GM23338 (cell line): ENCODE measurements around the gene UST. TPM values are rescaled to one million over a fixed set of nuclear protein-coding genes. Genes with fewer than 3 reads are reported as not detected.

Experiments
- ATAC-seq: fragments of 200-7000 bp; cut with Tn5 transposase; 3 replicates; pipeline ENCODE4 v1.9.1; 2020
- DNase-seq: peaks from one replicate; pipeline ENCODE4 v3.0.0-alpha.2; 2015; ENCODE audit warnings: low spot score
- H2AFZ ChIP-seq: fragments of 200-600 bp; sonication (generic); 2 replicates; pipeline ENCODE4 v1.8.0; 2016; ENCODE audit warnings: antibody characterized with exemption, mild to moderate bottlenecking, moderate library complexity
- H3F3A ChIP-seq: fragments of 200-600 bp; sonication (generic); replicated peaks from 2 replicates; pipeline ENCODE4 v1.8.0; 2017; ENCODE audit warnings: antibody characterized with exemption, mixed run types, low read depth
- H3K27ac ChIP-seq: fragments of 200-600 bp; sonication (generic); 2 replicates; pipeline ENCODE4 v1.6.1; 2016; ENCODE audit warnings: low read depth
- H3K27me3 ChIP-seq: fragments of 200-600 bp; sonication (generic); 2 replicates; pipeline ENCODE4 v1.8.0; 2016; ENCODE audit warnings: mild to moderate bottlenecking, mixed run types, moderate library complexity; ENCODE audit not compliant: insufficient read depth
- H3K36me3 ChIP-seq: fragments of 200-600 bp; sonication (generic); 2 replicates; pipeline ENCODE4 v1.8.0; 2016; ENCODE audit warnings: mild to moderate bottlenecking; ENCODE audit not compliant: insufficient read depth
- H3K4me1 ChIP-seq: fragments of 200-600 bp; sonication (generic); 2 replicates; pipeline ENCODE4 v1.8.0; 2016; ENCODE audit warnings: mild to moderate bottlenecking, moderate library complexity; ENCODE audit not compliant: insufficient read depth
- H3K4me2 ChIP-seq: fragments of 200-600 bp; sonication (generic); 2 replicates; pipeline ENCODE4 v1.7.1; 2017; ENCODE audit warnings: mixed run types
- H3K4me3 ChIP-seq: fragments of 200-600 bp; sonication (generic); 2 replicates; pipeline ENCODE4 v1.6.1; 2016; ENCODE audit warnings: mixed run types
- H3K79me2 ChIP-seq: fragments of 200-600 bp; sonication (generic); replicated peaks from 2 replicates; pipeline ENCODE4 v1.8.0; 2017; ENCODE audit warnings: mild to moderate bottlenecking; ENCODE audit not compliant: insufficient read depth
- H3K9me2 ChIP-seq: fragments of 200-600 bp; sonication (generic); 2 replicates; pipeline ENCODE4 v1.8.0; 2017; ENCODE audit not compliant: insufficient read depth
- H4K20me1 ChIP-seq: fragments of 200-600 bp; sonication (generic); replicated peaks from 2 replicates; pipeline ENCODE4 v1.8.0; 2017; ENCODE audit warnings: mild to moderate bottlenecking; ENCODE audit not compliant: insufficient read depth
- H3K27ac Mint-ChIP-seq: 2 replicates; pipeline ENCODE4 v1.8.0; 2020; ENCODE audit warnings: inconsistent platforms, mild to moderate bottlenecking, moderate library complexity, mixed read lengths
- H3K27me3 Mint-ChIP-seq: 3 replicates; pipeline ENCODE4 v1.8.0; 2022; ENCODE audit warnings: low read depth, mild to moderate bottlenecking, moderate library complexity, mixed read lengths, inconsistent platforms; ENCODE audit not compliant: insufficient read depth, poor library complexity
- H3K36me3 Mint-ChIP-seq: 3 replicates; pipeline ENCODE4 v1.8.0; 2021; ENCODE audit warnings: low read depth, mild to moderate bottlenecking, inconsistent platforms, moderate library complexity, mixed read lengths
- H3K4me1 Mint-ChIP-seq: 3 replicates; pipeline ENCODE4 v1.8.0; 2020; ENCODE audit warnings: mild to moderate bottlenecking, inconsistent platforms, mixed read lengths
- H3K4me3 Mint-ChIP-seq: 3 replicates; pipeline ENCODE4 v1.8.0; 2021; ENCODE audit warnings: moderate library complexity, mild to moderate bottlenecking, inconsistent platforms, mixed read lengths
- H3K9me3 Mint-ChIP-seq: 3 replicates; pipeline ENCODE4 v1.8.0; 2020; ENCODE audit warnings: moderate library complexity, mild to moderate bottlenecking, inconsistent platforms, mixed read lengths
- CREB1 ChIP-seq: fragments of 250-450 bp; sonication (Bioruptor Pico); IDR thresholded peaks from 2 replicates; pipeline ENCODE4 v1.5.0; 2020; ENCODE audit warnings: low read depth, mild to moderate bottlenecking, moderate library complexity
- EZH2 ChIP-seq: fragments of 200-600 bp; sonication (generic); IDR thresholded peaks from one replicate; pipeline ENCODE4 v1.8.0; 2017; ENCODE audit warnings: antibody characterized with exemption, mild to moderate bottlenecking, low read depth; ENCODE audit not compliant: unreplicated experiment
- EZH2phosphoT487 ChIP-seq: fragments of 200-600 bp; sonication (generic); IDR thresholded peaks from one replicate; pipeline ENCODE4 v1.8.1; 2018; ENCODE audit warnings: antibody characterized with exemption; ENCODE audit not compliant: unreplicated experiment
- JUNB ChIP-seq: IDR thresholded peaks from one replicate; pipeline ENCODE4 v1.6.1; 2016; ENCODE audit warnings: antibody characterized with exemption; ENCODE audit not compliant: unreplicated experiment
- NANOG ChIP-seq: IDR thresholded peaks from 2 replicates; pipeline ENCODE4 v1.6.1; 2016; ENCODE audit warnings: antibody characterized with exemption, borderline replicate concordance
- POLR2AphosphoS5 ChIP-seq: IDR thresholded peaks from 2 replicates; pipeline ENCODE4 v1.6.1; 2016; ENCODE audit warnings: antibody characterized with exemption, low read depth
- STAT1 ChIP-seq: IDR thresholded peaks from one replicate; pipeline ENCODE4 v1.6.1; 2016; ENCODE audit warnings: antibody characterized with exemption; ENCODE audit not compliant: unreplicated experiment
- ZNF114 ChIP-seq: fragments of 250-450 bp; sonication (Bioruptor Pico); IDR thresholded peaks from 2 replicates; pipeline ENCODE4 v1.5.0; 2020; ENCODE audit warnings: mild to moderate bottlenecking, moderate library complexity
- ZNF331 ChIP-seq: fragments of 250-450 bp; sonication (Bioruptor Pico); IDR thresholded peaks from 2 replicates; pipeline ENCODE4 v1.5.0; 2020; ENCODE audit warnings: low read depth, mild to moderate bottlenecking, moderate library complexity
- polyA plus RNA-seq: library from polyadenylated mRNA; unstranded; fragments of >200 nt; fragmentation: Nextera tagmentation; extraction: Ambion mirVana; gene quantifications from 2 replicates; pipeline ENCODE4 v1.2.1, GENCODE V29; 2016
- total RNA-seq: library from RNA; depleted of rRNA; stranded (reverse); fragments of >200 nt; shearing (Covaris generic); gene quantifications from 2 replicates; pipeline ENCODE4 v1.2.3, GENCODE V29; 2014
- TF ChIP-seq, protein P1 (sequence below): IDR thresholded peaks from one replicate; pipeline ENCODE4 v1.6.1; 2018; ENCODE audit warnings: antibody characterized with exemption; ENCODE audit not compliant: unreplicated experiment
- TF ChIP-seq, protein P2 (sequence below), 2 experiments: fragments of 200-600 bp in 1 of 2; sonication (generic) in 1 of 2; conservative IDR thresholded peaks; 2 replicates each; pipeline versions ENCODE4 v1.5.1 to v1.6.1; 2016 to 2017; ENCODE audit warnings: antibody characterized with exemption in 2 of 2, low read depth in 2 of 2, mild to moderate bottlenecking in 2 of 2, moderate library complexity in 1 of 2
- TF ChIP-seq, protein P3 (sequence below): IDR thresholded peaks from 2 replicates; pipeline ENCODE4 v1.6.1; 2016; ENCODE audit warnings: antibody characterized with exemption
- TF ChIP-seq, protein P4 (sequence below): fragments of 250-450 bp; sonication (Bioruptor Pico); IDR thresholded peaks from 2 replicates; pipeline ENCODE4 v1.5.0; 2020; ENCODE audit warnings: mild to moderate bottlenecking, moderate library complexity

Gene UST
- total and polyA plus RNA-seq, 2 experiments from 2014 or later: 12.6 to 33.0 TPM

DNA sequence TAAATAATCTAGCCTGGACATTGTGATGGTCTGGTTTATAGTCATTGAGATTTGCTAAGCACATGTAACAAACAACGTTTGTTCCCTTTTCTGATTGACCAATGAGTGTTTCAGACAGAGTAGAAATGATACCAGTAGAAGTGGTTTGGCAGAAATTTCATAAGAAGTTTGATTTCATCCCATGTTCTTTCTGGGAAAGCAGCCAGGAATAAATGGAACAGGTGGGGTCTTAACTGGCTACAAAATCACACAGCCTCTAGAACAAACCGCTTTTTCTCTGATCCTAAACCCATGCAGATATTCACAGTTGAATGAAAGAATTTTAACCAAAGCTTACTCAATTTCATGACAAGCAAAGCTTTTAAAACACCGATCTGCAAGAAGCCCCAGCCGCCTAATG is 227.5 kb downstream of the UST start:
- TF ChIP-seq STAT1: no peak
- TF ChIP-seq, protein P1, sequence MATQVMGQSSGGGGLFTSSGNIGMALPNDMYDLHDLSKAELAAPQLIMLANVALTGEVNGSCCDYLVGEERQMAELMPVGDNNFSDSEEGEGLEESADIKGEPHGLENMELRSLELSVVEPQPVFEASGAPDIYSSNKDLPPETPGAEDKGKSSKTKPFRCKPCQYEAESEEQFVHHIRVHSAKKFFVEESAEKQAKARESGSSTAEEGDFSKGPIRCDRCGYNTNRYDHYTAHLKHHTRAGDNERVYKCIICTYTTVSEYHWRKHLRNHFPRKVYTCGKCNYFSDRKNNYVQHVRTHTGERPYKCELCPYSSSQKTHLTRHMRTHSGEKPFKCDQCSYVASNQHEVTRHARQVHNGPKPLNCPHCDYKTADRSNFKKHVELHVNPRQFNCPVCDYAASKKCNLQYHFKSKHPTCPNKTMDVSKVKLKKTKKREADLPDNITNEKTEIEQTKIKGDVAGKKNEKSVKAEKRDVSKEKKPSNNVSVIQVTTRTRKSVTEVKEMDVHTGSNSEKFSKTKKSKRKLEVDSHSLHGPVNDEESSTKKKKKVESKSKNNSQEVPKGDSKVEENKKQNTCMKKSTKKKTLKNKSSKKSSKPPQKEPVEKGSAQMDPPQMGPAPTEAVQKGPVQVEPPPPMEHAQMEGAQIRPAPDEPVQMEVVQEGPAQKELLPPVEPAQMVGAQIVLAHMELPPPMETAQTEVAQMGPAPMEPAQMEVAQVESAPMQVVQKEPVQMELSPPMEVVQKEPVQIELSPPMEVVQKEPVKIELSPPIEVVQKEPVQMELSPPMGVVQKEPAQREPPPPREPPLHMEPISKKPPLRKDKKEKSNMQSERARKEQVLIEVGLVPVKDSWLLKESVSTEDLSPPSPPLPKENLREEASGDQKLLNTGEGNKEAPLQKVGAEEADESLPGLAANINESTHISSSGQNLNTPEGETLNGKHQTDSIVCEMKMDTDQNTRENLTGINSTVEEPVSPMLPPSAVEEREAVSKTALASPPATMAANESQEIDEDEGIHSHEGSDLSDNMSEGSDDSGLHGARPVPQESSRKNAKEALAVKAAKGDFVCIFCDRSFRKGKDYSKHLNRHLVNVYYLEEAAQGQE: no peak
- no peak for TF ChIP-seq EZH2
- TF ChIP-seq EZH2phosphoT487: no peak
- no peak for TF ChIP-seq POLR2AphosphoS5
- TF ChIP-seq, protein P2, sequence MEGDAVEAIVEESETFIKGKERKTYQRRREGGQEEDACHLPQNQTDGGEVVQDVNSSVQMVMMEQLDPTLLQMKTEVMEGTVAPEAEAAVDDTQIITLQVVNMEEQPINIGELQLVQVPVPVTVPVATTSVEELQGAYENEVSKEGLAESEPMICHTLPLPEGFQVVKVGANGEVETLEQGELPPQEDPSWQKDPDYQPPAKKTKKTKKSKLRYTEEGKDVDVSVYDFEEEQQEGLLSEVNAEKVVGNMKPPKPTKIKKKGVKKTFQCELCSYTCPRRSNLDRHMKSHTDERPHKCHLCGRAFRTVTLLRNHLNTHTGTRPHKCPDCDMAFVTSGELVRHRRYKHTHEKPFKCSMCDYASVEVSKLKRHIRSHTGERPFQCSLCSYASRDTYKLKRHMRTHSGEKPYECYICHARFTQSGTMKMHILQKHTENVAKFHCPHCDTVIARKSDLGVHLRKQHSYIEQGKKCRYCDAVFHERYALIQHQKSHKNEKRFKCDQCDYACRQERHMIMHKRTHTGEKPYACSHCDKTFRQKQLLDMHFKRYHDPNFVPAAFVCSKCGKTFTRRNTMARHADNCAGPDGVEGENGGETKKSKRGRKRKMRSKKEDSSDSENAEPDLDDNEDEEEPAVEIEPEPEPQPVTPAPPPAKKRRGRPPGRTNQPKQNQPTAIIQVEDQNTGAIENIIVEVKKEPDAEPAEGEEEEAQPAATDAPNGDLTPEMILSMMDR (conservative IDR thresholded peaks at IDR 0.05; ENCODE audit: low read depth in 2 of 2): no peak
- no peak for TF ChIP-seq ZNF114 (CRISPR knock-in tag)
- no peak for TF ChIP-seq CREB1 (CRISPR knock-in tag)
- TF ChIP-seq ZNF331 (CRISPR knock-in tag): no peak
- no peak for TF ChIP-seq JUNB
- TF ChIP-seq, protein P3, sequence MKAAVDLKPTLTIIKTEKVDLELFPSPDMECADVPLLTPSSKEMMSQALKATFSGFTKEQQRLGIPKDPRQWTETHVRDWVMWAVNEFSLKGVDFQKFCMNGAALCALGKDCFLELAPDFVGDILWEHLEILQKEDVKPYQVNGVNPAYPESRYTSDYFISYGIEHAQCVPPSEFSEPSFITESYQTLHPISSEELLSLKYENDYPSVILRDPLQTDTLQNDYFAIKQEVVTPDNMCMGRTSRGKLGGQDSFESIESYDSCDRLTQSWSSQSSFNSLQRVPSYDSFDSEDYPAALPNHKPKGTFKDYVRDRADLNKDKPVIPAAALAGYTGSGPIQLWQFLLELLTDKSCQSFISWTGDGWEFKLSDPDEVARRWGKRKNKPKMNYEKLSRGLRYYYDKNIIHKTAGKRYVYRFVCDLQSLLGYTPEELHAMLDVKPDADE: no peak
- TF ChIP-seq, protein P4, sequence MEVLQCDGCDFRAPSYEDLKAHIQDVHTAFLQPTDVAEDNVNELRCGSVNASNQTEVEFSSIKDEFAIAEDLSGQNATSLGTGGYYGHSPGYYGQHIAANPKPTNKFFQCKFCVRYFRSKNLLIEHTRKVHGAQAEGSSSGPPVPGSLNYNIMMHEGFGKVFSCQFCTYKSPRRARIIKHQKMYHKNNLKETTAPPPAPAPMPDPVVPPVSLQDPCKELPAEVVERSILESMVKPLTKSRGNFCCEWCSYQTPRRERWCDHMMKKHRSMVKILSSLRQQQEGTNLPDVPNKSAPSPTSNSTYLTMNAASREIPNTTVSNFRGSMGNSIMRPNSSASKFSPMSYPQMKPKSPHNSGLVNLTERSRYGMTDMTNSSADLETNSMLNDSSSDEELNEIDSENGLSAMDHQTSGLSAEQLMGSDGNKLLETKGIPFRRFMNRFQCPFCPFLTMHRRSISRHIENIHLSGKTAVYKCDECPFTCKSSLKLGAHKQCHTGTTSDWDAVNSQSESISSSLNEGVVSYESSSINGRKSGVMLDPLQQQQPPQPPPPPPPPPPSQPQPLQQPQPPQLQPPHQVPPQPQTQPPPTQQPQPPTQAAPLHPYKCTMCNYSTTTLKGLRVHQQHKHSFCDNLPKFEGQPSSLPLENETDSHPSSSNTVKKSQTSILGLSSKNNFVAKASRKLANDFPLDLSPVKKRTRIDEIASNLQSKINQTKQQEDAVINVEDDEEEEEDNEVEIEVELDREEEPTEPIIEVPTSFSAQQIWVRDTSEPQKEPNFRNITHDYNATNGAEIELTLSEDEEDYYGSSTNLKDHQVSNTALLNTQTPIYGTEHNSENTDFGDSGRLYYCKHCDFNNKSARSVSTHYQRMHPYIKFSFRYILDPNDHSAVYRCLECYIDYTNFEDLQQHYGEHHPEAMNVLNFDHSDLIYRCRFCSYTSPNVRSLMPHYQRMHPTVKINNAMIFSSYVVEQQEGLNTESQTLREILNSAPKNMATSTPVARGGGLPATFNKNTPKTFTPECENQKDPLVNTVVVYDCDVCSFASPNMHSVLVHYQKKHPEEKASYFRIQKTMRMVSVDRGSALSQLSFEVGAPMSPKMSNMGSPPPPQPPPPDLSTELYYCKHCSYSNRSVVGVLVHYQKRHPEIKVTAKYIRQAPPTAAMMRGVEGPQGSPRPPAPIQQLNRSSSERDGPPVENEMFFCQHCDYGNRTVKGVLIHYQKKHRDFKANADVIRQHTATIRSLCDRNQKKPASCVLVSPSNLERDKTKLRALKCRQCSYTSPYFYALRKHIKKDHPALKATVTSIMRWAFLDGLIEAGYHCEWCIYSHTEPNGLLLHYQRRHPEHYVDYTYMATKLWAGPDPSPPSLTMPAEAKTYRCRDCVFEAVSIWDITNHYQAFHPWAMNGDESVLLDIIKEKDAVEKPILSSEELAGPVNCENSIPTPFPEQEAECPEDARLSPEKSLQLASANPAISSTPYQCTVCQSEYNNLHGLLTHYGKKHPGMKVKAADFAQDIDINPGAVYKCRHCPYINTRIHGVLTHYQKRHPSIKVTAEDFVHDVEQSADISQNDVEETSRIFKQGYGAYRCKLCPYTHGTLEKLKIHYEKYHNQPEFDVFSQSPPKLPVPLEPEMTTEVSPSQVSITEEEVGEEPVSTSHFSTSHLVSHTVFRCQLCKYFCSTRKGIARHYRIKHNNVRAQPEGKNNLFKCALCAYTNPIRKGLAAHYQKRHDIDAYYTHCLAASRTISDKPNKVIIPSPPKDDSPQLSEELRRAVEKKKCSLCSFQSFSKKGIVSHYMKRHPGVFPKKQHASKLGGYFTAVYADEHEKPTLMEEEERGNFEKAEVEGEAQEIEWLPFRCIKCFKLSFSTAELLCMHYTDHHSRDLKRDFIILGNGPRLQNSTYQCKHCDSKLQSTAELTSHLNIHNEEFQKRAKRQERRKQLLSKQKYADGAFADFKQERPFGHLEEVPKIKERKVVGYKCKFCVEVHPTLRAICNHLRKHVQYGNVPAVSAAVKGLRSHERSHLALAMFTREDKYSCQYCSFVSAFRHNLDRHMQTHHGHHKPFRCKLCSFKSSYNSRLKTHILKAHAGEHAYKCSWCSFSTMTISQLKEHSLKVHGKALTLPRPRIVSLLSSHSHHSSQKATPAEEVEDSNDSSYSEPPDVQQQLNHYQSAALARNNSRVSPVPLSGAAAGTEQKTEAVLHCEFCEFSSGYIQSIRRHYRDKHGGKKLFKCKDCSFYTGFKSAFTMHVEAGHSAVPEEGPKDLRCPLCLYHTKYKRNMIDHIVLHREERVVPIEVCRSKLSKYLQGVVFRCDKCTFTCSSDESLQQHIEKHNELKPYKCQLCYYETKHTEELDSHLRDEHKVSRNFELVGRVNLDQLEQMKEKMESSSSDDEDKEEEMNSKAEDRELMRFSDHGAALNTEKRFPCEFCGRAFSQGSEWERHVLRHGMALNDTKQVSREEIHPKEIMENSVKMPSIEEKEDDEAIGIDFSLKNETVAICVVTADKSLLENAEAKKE (CRISPR knock-in tag): no peak
- no peak for TF ChIP-seq NANOG
- peaks cover 14% of the 10 kb centered on the region for H3K27me3 Mint-ChIP-seq
- peak overlapping the region; percentile 48; the same call in 1 of the 2 replicates for H3K27ac ChIP-seq
- no peaks in the 10 kb centered on the region for H3F3A ChIP-seq
- H3K4me1 ChIP-seq: peaks cover 33% of the 10 kb centered on the region
- no peak overlapping the region for H3K27ac Mint-ChIP-seq
- no peaks in the 10 kb centered on the region for H3K27me3 ChIP-seq
- H3K4me2 ChIP-seq: peak overlapping the region; percentile 39; the same call in 1 of the 2 replicates
- H3K36me3 ChIP-seq: peaks cover 3% of the 10 kb centered on the region; the same call in 1 of the 2 replicates
- peaks cover 58% of the 10 kb centered on the region for H3K4me1 Mint-ChIP-seq
- no peaks in the 10 kb centered on the region for H4K20me1 ChIP-seq
- no peak overlapping the region for H3K4me3 ChIP-seq
- no peaks in the 10 kb centered on the region; the same call in 1 of the 2 replicates for H3K79me2 ChIP-seq
- no peak overlapping the region for H2AFZ ChIP-seq
- no peaks in the 10 kb centered on the region for H3K9me3 Mint-ChIP-seq
- H3K9me2 ChIP-seq: no peaks in the 10 kb centered on the region; the same call in 1 of the 2 replicates
- peaks cover 43% of the 10 kb centered on the region for H3K36me3 Mint-ChIP-seq
- ATAC-seq (no peak), DNase-seq (no peak)
- H3K4me3 Mint-ChIP-seq: no peak overlapping the region
